ENCODE results near the gene PDHA1.

Gene PDHA1

GRCh38 chrX:19372547-19373331 is 29.0 kb downstream of the PDHA1 start:
- peak overlapping the region; percentile 39 to 47 for H3K4me3 ChIP-seq (replicated peaks in 1 of 2; ENCODE audit: low read depth in 2 of 2, low read length in 2 of 2)
- DNase-seq (ENCODE audit: low read depth in 2 of 2): peak; percentile 2 to 4
- no peak for TF ChIP-seq CTCF (IDR thresholded peaks at IDR 0.05; ENCODE audit: low read depth, low read length)

- H3K4me3 ChIP-seq (replicated peaks in 1 of 2; ENCODE audit: low read depth in 2 of 2, low read length in 2 of 2): no peak overlapping the region
- TF ChIP-seq CTCF (IDR thresholded peaks at IDR 0.05; ENCODE audit: low read depth, low read length): no peak
- no peak for DNase-seq (ENCODE audit: low read depth in 2 of 2)
These were observed 29.7 kb downstream of the PDHA1 start for GRCh38 chrX:19373351-19373891.

GRCh38 chrX:19375546-19375945 is 31.8 kb downstream of the PDHA1 start:
- no peak for DNase-seq (ENCODE audit: low read depth in 2 of 2)
- no peak overlapping the region for H3K4me3 ChIP-seq (replicated peaks in 1 of 2; ENCODE audit: low read depth in 2 of 2, low read length in 2 of 2)
- TF ChIP-seq CTCF (IDR thresholded peaks at IDR 0.05; ENCODE audit: low read depth, low read length): no peak

- no peak for DNase-seq (ENCODE audit: low read depth in 2 of 2)
- TF ChIP-seq CTCF (IDR thresholded peaks at IDR 0.05; ENCODE audit: low read depth, low read length): no peak
- no peak overlapping the region for H3K4me3 ChIP-seq (replicated peaks in 1 of 2; ENCODE audit: low read depth in 2 of 2, low read length in 2 of 2)
These were observed 34.1 kb downstream of the PDHA1 start for GRCh38 chrX:19377799-19378198.

- H3K4me3 ChIP-seq (replicated peaks in 1 of 2; ENCODE audit: low read depth in 2 of 2, low read length in 2 of 2): no peak overlapping the region
- TF ChIP-seq CTCF (IDR thresholded peaks at IDR 0.05; ENCODE audit: low read depth, low read length): no peak
- no peak for DNase-seq (ENCODE audit: low read depth in 2 of 2)
These were observed 37.6 kb downstream of the PDHA1 start for GRCh38 chrX:19381326-19381725.

- H3K4me3 ChIP-seq (replicated peaks in 1 of 2; ENCODE audit: low read depth in 2 of 2, low read length in 2 of 2): no peak overlapping the region
- peak; percentile 41 to 46 for DNase-seq (ENCODE audit: low read depth in 2 of 2)
- peak; percentile 66 for TF ChIP-seq CTCF (IDR thresholded peaks at IDR 0.05; ENCODE audit: low read depth, low read length)
These were observed 38.9 kb downstream of the PDHA1 start for GRCh38 chrX:19382555-19383145.

All from cardiac fibroblast (primary cell).